Ureter (tissue), 1 donor: ENCODE data around the gene SPOCK3. TPM values are rescaled to one million over a fixed set of nuclear protein-coding genes. Genes with fewer than 3 reads are reported as not detected.

ENCODE experiments used
- DNase-seq: peaks from one replicate; pipeline ENCODE4 v3.0.0-alpha.2; 2020; ENCODE audit warnings: low spot score
- total RNA-seq: library from RNA; stranded (reverse); gene quantifications from one replicate; pipeline ENCODE4 v1.2.4, GENCODE V29; 2023
- donor health status: DM: yes; HTN: yes; CAD: no.

SPOCK3 gene
- total RNA-seq, 1 donor from 2014 or later: 5.1 TPM

DNA sequence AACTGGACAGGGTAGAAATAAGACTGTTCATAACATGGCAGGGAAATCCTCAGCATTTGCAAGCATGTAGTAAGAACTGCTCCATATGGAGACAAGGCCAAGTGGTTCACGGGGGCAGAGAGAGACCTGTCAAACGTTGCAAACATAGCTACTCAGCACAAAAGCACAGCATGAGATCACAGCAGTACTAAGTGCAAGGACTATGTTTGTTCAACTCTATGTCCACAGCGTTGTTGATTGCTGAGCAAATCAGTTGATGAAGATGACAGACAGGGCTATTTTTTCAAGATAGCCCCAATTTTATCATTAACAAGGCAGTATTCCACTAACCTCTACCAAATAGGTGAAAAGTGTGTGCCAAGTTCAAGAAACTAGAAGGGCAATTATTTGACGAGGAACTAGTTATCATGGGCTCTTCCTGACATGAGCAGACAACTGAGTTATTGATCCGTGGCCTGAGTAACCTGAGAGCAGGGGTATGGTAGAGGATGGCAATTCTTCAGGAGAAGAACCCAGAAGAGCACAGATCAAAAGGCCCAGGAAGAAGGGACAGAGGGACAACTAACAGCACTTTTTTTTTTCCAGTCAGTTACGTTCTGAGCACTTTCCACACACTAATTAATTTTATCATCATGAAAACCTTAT, 57.4 kb downstream of the SPOCK3 start:
- no peak for DNase-seq

DNA sequence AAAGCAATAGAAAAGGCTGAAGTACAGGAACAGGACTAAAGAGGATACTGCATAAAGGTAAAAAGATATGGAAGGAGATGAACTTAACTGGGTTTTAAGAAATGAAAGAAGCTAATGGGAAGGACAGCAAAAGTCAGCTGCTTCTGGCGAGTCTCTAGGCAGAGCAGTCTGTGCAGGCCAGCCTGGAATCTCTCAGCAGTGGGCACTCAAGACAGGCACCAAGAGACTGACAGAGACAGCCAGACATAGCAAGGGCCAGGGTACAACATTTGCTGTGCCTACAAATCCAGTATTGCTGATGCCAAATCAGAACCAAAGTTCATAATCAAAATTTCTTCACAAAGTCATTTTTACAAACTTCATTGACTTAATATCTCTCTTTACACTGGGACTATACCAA, 62.4 kb downstream of the SPOCK3 start:
- DNase-seq: no peak

DNA sequence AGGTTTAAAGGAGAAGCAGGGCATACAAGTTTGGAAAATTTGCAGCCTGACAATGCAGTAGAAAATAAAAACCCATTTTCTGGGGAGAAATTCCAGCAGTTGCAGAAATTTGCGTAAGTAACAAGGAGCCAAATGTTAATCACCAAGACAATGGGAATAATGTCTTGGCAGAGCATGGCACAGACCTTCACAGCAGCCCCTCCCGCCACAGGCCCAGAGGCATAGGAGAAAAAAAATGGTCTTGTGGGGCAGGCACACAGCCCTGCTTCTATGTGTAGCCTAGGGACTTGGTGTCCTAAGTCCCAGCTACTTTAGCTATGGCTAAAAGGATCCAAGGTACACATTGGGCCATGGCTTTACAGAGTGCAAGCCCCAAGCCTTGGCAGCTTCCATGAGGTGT, 65.7 kb downstream of the SPOCK3 start:
- DNase-seq: no peak

DNA sequence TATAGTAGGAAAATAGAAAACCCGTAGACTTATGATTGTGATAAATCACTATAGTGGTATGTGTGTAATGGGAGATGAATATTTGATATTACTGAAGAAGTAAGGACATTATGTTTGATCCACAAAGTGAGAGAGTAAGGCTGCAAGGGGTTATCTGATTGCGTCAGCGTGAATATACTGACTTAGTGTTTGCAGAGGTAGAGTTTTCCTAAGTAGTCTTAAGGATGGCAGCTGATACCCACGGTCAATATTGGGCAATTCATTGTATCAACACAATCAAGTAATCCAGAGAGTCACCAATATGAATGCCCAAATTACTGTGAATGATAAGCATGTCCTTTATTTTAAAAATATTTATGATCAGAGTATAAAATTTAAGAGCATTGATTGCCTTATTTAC, 83.7 kb downstream of the SPOCK3 start:
- DNase-seq: no peak

DNA sequence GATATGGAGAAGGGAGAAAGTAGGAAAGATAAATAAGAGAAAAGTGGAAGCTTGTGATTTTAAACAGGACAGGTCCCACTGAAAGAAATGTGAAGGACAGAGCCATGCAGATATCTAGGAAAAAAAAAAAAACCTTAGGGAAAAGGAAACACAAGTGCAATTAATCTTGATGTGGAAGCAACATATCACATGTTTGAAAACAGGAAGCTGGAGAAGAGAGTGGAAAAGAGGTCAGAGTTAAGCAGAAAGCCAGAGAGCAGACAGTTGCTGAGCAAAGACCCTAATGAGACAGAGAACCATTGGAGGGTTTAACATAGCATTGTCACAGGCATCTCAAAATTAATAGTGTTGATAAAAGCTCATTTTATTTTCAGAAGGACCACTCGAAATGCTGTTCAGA, 89.7 kb downstream of the SPOCK3 start:
- DNase-seq: no peak

DNA sequence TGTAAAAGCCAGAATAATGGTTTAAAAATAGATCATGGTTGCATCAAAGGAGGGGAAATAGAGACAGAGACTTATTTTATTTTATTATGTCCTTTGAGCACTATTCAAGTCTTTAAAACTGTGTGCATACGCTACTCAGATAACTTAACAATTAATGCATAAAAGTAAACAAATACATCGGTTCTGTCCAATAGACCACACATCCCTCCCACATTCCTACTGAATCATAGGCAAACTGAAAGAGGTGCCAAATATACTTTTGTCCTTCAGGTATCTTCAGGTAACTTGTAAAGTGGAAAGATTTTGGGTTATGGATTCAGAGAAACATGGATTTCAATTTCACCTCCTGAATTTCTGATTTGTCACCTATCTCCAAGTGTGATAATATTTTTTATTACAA, 91.3 kb downstream of the SPOCK3 start:
- no peak for DNase-seq

DNA sequence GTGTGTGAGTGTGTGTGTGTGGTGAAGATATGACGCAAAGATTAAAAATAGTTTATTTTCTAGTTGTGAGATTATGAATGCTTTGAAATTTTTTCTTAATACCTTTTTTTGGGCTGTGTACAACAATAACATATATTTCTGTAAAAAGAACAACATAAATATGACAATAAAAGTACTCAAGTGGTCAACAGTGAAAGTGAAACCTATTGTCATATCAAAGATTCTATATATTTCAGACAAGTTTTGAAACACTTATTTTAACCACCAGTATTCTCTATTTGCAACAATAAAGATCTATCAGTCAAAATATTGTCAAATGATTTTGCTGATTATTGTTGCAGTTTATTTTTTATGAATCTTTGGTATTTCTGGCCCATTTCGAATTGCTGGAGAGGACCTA, 98.0 kb downstream of the SPOCK3 start:
- DNase-seq: no peak

DNA sequence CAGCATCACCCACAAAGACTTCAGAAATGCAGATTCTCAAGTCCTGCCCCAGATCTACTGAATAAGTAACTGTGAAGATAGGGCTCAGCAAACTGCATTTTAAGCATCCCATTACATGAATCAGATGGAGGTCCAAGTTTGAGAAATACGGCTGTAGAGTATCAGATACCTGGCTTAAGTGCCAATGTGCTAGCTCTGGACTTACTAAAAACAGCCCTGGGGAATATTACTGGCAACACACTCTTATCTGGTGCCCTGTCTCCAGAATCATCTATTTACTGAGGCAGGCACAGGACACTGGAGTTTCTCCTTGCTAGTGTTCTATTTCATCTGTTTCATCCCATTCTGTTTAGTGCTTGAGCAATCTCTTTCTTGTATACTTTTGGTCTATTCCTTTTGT, 105.1 kb downstream of the SPOCK3 start:
- no peak for DNase-seq

DNA sequence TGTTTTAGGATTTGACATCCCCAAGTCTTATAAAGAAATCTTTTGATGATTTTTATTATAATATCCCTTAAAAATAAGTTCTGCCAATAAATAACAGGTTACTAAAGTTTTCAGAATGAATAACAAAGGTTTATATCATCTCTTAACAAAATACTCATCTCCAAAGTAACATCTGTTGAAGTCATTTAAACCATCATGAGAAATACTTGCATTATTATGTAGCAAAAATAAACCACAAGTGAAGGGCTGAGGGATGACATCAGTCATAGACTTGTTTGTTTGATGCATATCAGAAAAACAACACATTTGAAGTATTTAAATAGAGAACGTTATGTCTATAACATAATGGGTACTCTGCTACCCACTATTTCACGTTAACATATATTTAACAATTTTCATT, 114.9 kb downstream of the SPOCK3 start:
- no peak for DNase-seq

DNA sequence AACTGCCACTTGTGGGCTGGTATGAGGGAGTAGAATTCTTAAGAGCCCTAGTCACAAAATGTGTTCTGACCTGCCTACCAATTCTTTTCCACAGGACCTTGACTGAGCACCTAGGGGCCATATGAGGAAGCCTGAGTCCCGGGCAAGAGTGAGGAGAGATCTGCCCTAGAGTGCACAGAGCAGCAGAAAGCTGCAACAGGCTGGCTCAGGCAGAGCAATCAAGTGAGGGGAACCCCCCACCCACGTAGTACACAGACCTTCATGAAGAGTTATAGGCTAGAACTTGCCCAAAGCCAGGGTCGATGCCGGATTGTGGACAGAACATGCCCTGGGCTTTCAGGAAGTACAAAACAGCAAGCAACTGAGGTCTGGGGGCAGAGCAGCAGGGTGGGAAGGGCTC, 117.0 kb downstream of the SPOCK3 start:
- no peak for DNase-seq

DNA sequence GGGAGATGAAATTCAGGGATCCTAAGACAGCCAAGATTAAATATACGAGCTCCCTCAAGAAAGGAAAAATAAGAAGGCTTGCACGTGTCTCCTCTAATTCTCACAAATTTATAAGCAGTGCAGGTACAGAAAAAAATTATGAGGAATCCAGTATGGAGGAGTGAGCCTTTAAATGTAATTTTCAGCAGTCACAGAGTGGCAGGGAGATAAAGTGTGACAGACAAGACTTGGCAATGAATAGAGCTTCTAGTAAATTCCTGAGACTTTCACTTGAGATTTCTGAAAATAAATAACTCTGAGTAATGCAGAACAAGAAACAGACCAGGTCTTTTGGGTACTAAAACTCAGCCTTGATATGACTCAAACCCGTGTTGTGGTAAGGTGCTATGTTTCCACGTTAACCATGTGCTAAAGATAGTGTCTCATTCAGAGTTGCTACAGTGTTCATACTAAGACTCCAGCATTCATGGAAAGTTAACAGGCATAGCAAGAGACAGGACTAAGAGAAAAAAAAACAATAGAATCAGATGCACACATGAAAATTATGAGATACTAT, 119.8 kb downstream of the SPOCK3 start:
- DNase-seq: no peak

DNA sequence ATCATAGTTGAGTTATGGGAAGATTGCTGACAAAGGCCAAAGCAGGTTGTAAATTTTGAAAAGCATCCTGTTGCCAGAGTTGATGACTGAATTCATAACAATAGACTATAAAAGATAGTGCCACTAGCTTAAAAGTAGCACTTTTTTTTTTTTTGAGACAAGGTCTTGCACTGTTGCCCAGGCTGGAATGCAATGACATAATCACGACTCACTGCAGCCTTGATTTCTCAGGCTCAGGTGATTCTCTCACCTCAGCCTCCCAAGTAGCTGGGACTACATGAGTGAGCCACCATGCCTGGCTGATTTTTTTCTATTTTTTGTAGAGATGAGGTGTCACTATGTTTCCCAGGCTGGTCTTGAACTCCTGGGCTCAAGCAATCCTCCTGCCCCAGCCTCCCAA, 122.7 kb downstream of the SPOCK3 start:
- no peak for DNase-seq

DNA sequence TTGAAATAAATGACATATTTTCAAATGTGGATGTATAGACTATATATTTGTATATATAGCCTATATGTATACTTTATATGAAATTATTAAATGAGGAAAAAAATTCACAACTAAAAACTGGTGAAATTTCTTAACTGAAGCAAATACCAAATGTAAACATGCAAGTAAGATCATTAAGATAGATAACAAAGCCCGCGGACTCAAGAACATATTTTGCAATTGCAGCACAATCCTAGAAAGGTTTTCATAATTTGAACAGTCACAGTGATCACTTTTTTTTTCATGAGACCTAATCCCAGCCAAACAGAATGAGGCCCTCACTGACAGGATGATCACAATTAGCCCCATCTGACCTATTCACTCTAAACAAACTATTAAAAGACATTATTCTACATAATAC, 123.2 kb downstream of the SPOCK3 start:
- DNase-seq: no peak

DNA sequence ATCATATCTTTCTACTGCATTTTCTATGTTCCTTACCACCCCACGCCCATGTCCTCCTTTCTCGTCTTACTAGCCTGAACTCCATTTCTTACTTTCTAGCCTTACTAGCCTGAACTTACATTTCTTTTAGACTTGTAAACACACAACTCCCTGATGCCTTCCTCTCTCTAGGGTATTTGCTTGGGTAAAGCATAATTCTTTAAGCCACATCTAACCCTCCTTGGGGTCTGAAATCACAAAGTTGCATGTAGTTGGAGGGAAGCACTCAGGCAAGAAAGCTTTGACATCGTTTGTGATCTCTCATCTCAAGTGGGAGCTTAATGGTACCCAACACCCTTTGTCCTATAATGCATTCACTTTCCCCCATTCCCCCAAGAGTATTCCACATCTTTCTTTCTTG, 124.4 kb downstream of the SPOCK3 start:
- DNase-seq: no peak

DNA sequence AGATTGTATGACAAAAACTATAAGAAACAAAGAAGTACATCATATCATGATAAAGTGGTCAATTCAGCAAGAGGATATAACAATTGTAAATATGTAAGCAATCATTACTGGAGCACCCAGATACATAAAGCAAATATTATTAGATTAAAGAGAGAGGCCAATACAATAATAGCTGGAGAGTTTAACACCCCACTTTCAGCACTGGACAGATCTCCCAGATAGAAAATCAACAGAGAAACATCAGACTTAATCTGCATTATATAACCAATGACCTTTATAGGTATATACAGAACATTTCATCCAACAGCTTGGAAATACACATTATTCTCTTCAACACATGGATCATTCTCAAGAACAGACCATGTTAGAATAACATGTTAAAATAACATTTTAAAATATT, 128.4 kb downstream of the SPOCK3 start:
- no peak for DNase-seq

DNA sequence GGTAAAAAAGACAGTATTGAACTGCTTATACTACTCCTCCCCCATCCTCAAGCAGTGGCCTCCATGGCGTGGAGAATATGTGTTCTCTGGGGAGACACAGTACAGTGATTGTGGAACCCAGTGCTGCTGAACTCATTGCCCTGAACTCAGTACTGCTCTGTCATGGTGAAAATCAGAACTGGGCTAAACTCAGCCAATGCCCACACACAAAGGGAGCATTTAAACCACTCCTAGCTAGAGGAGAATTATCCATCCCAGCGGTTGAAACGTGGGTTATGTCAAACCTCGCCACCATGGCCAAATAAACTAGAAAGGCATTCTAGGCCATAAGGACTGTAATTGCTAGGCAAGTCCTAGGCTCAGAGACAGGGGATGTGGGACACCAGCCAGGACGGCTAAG, 131.8 kb downstream of the SPOCK3 start:
- no peak for DNase-seq

DNA sequence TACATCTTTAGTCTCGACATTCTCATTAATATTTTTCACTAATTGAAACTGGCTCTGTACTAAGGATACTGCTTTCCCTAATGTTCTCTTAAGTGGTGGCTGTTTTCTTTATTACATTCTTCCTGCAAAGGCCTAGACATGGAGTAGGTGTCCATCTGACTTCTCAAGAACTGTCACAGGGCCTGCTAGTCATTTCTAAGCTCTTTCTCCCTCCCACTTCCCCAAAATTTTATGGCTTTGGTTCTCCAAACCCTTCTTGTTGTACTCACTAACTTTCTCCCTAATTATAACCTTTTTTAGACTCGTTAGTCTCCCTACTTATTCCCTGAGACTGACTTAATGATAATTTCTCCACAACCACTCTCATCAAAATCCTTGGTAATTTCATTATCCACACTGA, 133.3 kb downstream of the SPOCK3 start:
- no peak for DNase-seq

DNA sequence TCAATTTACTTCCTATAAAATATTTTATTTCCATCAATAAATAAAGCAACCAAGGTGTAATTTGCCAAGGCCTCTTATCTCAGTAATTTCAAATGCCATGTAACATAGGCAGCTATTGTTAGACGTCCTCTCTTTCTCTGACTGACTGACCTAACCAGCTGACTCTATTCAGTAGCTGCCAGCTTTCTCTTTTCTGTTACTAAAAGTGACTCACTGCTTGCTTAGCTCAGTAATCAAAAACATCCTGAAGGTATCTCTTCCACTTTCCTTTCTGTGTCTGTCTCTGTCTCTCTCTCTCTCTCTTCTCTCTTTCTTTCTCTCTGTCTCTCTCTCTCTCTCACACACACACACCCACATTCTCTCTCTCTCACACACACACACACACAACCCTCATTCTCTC, 134.2 kb downstream of the SPOCK3 start:
- no peak for DNase-seq

DNA sequence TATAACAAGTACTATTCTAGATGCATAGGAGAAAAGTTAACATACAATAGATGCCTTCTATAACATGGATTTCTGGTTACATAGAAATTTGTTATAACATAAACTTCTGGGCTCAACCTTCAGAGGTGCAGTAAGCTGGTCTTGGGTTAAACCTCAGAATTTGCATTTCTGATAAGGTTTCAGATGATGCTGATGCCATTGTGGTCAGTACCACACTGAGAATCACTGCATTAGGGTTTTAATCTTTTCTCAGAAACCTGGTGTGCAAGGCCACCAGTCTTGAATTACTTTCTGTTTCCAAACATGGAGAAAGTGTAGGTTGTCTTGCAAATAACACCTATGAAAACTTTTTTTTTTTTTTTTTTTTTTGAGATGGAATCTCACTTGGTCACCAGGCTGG, 146.2 kb downstream of the SPOCK3 start:
- no peak for DNase-seq

DNA sequence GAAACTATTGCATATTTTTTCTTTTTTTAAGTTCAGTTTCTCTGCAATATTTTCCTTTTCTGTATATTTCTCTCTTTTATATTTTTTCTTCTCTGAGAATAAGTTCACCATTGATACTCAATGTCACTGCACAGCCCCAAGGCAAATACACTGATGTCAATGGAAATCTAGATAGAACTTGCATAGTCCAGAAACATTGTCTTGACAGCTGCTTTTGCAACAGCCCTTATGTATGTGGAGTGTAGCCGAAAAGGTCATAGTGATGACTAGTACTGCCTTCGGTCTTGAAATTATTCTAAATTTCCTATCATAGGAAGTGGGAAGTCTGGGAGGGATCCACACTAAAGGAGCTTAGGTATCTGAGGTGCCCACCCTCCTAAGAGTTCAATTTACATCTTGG, 150.0 kb downstream of the SPOCK3 start:
- DNase-seq: no peak

DNA sequence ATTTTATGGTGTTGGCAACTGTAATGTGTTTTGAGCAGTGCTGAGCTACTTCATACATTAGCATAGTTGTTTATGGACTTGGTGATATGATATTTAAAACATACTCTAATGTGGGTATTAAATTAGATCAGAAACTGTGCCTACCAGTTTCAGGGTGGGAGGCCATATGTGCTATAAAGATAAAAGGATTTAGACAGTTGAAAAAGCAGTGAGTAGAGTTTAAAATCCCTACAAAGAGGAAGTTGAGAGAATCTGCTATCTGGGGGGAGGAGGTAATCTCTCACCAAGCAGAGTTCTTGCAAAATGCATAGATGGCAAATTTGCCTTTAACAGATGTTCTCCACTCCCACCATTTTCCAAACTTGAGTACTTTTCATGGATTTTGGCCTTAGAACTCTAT, 154.5 kb downstream of the SPOCK3 start:
- no peak for DNase-seq

DNA sequence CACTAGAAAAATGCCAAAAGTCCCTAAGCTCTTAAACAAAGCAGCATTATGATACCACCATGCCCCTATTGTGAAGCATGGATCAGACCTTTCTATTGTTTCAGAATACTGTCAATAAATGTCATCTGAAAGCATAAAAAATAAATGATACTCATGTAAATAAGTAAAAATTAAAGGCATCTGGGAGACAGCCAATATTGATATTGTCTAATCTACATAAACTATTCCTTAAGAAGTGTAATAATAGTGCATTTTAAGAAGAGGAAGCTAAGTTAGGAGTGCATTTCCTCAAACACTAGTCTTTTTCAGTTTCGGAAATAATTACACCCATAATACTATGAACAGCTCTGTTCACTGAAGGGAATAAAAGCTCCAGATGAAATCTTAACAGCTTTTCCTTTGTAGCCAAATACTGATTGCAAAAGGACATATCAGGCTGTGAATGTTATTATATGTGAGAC, 181.6 kb downstream of the SPOCK3 start:
- no peak for DNase-seq

DNA sequence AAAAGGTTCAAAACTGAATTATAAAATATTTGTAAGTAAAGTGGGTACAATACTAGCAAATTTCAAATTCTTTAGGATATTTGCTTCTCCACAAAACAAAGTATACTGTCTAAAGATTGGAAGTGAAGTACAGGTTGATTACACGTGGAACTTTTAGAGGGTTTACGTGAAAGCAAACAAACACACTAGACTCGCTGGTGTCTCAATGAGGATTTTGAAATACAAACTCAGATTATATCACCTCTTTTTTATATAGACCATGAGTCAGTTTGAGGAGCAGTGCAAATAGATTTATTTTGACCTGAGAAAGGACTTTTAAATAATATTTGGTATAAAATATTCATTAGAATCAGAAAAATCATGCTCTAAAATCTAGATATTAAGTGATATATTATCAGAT, 185.0 kb downstream of the SPOCK3 start:
- no peak for DNase-seq

DNA sequence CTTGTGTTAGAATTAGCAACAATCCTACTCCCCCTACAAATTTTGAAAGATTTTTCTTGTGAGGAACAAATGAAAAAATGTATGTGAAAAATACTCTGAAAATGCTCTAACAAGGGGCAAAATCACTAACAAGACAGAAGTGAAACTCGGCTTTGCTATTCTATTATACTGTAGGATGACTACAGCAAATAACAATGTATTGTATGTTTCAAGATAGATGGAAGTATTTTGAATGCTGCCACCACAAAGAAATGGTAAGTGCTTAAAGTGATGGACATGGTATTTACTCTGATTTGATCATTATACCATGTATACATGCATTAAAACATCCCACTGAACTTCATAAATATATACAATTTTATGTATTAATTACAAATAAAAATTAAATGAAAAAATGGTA, 192.8 kb downstream of the SPOCK3 start:
- no peak for DNase-seq
